Fibroblast of skin of right biceps (primary cell): ENCODE data around the gene CSRP2.

Experiments used
- DNase-seq: peaks from one replicate; pipeline ENCODE4 v3.0.0-alpha.2; 2013

CSRP2 gene

DNA sequence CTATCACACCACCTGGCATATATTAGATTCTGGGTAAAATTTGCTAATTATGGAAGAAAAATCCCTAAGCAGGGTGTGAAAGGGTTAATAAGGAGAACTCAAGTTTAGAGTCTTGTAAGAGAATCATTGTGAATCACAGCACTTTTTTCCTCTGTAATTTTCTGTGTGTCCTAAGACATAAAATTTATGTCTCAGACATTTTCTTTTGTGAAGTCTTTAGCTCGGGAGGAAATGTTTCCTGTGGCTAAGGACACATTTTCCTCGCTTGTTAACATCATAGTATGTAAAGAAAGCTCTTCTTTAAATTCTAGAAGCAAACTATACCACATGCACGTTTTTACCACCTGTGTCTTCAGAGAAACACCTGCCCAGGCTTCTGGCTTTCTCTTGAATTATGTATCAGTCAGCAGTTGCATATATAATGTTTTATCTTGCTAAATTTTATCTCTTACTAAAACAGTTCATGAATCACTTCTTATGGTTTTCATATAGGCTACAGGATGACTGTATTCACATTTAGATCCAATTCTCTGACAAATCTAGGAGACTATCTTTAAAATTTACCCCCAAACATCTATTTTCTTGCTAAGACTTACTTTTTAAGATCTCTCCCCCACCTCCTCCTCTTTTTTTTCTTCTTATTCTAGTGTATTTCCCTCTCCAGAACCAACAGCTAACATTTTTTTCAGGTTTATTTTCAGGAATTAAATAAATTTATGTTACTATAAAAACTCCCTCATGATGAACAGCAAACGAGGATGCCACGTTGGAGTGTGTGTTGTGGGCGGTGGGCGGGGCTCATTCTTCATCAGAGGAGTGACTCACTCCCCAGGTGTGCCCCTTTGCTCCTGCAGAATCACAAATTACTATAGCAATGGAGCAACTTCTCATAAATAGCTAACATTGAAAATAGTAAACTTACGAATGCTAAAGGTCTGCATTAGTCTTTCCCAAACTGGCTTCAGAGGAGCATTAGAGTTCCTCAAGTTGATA lies 11.6 kb upstream of the CSRP2 start:
- DNase-seq = no peak

DNA sequence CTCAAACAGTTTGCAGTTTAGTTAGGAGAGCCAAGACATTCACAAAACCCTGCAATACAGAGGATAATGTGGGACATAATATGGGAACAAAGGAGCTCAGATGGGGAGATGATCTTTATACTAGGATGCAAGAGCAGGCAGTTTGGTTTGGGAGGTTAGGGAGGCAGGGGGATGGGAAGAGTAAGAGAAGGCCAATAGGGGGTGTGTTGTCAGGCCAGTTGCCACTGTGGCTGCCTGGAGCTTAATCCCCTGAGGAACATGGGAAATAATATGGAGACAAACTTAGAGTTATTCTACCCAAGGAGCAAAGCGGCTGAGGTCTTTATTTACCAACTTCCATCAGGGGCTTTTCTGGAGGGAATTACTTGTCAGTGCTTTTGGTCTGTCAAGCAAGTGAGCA lies 10.0 kb upstream of the CSRP2 start:
- DNase-seq = no peak

DNA sequence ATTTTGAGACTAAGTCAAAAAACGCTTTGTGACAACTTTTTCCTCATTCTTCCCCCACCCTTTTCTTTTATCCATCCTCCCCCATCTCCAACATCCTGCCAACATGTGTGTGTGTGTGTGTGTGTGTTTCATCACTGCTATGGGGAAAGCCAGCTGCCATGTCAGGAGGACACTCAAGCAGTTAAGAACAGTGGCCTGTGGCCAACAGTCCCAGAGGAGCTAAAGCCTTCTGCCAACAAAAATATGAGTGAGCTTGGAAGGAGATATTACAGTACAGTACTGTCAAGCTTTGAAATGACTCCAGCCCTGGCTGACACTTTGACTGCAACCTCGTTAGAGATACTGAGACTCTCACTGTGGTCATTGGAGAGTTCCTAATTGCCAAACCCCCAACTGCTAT lies 5.0 kb upstream of the CSRP2 start:
- peak; percentile 79 for DNase-seq

DNA sequence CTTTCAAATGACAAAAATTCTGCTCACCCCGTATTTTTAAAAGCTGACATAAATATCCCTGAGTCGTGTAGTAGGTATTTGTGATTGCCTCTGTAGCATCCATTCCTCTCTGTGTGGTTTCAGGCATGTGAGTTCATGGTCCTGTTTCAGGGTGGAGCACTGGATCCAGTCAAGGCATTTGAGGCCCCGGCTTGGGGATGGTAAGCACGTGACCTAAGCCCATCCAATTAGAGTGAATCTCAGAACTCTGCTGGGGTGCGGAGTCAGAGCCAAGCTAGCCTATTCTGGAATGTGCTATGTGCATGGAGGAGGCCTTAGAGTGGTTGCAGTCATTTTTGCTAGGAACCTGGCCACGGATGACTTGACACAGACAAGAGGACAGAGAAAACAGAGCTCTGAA lies 4.3 kb upstream of the CSRP2 start:
- peak; percentile 95 for DNase-seq

DNA sequence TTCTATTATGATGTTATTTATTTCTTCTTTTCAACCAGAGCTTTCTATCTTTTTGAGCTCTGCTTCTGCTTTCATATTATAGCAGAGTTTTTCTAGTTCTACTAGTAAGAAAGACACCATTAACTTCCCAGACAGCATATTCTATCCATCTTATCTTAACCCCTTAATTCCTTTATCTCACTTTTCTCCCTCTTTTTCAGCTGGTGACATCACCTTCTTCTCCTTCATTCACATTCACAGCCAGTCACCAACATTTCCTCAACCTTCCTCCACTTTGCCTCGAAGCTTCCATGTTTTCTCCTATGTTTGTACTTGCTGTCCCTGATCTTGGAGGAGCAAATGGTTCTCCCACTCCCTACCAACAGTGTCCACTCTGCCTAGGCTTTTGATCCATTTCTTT lies 3.5 kb upstream of the CSRP2 start:
- peak; percentile 29 for DNase-seq

DNA sequence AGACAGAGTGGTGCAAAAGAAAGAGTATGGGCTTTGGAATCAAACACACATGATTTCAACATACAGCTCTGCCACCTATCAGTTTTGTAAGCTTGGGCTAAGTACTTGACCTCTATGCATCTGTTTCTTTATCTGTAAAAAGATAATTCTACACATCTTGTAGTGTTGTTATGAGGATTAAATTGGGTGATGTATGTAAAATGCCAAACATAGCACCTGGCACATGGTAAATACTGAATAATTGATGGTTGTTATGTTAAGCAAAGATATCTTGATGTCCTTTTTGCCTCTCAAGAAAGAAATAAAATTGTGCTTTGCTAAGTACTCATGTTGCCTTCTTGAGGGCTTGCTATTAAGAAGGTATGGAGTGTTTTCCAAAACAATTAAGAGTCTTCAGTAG lies 2.3 kb upstream of the CSRP2 start:
- DNase-seq = no peak

DNA sequence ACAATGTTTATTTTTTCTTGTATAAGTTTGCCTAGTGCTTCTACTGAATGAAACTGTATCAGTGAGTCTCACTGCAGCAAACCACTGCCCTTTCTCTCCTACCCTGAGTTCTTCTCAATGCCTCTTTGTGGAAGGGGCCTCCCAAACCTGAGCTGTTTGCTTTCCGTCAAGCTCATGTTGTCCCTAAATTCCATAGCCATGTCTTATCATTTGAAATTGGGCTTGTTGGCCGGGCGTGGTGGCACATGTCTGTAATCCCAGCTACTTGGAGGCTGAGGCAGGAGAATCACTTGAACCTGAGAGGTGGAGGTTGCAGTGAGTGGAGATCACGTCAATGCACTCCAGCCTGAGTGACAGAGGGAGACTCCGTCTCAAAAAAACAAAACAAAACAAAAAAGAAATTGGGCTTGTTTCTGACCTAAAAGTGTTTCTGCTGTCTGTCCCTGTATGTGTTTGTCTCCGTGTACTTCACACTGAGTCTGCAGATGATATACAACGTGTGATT lies 1.8 kb upstream of the CSRP2 start:
- no peak for DNase-seq

DNA sequence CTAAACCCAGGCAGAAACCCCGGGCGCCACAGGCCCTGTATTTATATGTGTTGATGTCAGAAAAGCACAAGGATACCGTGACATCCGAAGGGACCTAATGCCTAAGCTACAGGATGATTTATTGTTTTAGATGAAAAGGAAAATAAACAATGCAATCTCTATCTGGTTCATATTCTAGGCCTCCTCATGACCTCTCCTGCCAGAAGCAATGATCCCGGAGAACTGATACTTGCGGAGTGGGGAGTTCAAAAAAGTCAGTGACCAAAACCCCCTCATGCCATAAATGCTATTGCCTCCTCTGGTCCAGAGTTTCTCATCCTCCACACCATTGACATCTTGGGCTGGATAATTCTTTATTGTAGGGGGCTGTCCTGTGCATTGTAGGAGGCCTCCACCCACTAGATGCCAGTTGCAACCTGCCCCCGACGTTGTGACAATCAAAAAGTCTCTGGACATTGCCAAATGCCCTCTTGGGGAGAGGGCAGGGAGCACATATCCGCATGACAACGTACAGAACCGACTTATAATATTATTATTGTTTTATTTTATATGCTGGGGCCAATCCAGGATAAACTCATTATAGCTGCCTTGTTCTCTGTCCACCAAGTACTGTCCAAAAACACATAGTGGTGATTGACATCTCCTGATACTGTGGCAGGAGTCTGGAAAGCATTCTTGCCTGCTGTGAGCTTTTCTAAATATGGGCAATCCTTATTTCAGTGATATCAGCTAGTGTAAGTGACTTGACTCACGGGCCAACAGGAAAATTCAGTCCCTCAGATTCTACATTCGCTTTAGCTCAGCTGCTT lies 1.1 kb upstream of the CSRP2 start:
- peak; percentile 35 for DNase-seq

DNA sequence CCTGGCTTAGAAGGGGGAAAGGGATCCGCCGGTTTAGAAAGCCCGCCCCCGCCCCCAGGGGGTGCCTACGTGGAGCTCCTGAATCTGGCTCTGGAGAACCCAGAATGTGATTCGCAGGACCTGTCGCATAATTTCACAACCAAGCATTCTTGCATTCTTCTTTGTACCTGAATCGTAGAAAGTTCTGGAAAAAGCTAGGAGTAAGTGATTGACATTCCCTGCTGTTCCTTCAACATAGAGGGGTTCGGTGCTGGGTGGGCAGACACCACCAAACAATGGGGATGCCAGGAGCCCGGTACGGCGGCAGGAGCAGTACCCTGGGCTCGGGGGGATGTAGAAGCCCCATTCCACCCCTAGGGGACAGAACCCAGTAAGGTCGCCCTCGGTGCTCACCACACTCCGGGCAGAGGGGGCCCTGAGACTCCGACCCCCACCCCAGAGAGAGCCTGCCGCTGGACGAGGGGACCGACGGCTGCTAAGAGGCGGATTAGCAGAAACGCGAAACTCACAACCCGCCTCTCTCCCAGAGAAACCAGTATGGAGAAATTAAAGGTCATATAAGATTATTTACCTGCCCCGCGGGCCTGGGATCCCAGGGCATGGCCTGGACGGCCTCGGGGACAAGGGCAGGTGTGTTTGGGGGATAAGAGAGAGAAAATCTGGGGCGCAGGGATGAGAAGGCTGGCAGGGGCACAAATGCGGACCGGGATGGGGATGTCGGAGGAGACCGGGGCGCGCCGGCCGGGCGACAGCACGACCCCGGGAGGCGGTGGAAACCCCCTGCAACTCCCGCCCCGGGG lies 520 bp downstream of the CSRP2 start:
- peak; percentile 50 for DNase-seq

DNA sequence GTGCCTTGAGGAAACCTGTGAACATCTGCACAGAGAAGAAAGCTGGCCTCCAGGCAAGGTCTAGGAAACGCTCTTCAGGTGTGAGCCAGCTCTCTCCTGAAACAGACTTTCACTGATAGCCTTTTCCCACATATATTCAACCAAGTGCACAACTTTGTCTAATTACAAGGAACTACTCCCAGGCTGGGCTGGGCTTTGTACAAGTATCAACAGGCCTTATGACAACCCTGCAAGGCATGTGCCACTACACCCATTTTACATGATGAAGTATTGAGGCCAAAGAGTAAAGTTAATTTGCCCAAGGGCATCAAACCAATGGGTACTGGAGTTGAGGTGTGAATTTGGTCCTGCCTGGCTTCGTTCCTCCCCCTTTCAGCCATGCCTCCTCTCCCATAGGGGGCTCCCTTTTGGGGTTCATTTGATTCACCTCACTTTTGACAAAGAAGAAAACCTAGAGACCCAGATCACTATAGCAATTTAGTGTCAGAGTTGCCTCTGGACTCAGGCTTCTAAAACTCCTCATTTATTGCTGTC lies 2.1 kb downstream of the CSRP2 start:
- DNase-seq = no peak

DNA sequence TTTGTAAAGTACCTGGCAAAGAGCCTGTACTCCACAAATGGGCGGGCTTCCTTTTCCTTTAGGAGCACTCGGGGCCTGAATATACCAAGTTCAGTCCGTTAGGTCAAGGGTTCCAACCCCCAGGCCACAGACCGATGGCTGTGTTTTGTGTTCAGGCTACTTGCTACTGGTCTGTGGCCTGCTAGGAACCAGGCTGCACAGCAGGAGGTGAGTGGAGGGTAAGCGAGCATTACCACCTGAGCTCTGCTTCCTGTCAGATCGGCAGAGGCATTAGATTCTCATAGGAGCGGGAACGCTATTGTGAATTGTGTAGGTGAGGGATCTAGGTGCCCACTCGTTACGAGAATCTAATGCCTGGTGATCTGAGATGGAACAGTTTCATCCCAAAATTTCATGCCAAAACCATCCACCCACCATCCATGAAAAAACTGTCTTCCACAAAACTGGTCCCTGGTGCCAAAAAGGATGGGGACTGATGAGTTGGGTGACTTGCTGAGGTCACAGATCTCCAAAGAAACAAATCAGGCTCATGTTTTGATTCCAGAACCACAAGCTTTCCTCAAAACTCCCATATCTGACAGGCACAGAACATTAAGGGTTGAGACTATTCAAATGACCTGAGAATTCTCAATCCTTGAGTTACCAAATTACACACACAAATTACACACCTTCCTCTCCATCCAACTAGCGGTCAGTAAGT lies 4.2 kb downstream of the CSRP2 start:
- DNase-seq = no peak

DNA sequence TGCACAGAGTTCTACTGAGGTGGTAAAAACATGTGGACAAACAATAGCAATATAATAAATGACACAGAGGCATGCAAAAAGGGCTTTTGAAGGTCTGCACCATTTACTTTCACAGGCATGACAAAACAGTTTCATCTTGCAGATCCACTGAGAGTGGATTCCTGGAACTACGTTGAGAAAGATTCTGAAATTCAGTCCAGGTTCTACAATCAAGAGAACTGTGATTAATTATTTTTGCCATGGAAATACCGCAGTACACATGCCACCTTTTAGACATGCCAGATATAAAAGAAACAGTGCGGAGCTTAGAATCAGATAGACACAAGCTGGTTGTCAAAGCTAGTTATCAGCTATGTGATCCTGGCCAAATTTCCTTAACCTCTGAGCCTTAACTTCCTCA lies 4.8 kb downstream of the CSRP2 start:
- DNase-seq = no peak

DNA sequence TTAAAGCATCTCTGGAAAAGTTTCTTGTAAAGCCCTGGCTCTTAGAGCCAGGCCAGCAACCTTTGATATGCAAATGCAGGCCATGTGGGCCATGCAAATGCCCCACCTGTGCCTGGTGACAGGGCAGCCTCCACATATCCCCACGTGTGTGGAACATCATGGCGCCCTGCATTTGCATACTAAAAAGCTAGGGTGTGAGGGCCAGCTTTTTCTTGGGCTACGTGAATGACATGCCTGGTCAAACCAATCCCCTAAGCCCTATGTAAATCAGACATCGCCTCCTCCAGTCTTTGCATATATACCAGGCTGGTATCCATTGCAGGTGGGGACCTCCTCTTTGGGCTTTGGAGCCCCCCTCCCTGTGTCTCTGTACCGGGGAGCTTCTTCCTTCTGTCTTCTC lies 6.4 kb downstream of the CSRP2 start:
- no peak for DNase-seq

DNA sequence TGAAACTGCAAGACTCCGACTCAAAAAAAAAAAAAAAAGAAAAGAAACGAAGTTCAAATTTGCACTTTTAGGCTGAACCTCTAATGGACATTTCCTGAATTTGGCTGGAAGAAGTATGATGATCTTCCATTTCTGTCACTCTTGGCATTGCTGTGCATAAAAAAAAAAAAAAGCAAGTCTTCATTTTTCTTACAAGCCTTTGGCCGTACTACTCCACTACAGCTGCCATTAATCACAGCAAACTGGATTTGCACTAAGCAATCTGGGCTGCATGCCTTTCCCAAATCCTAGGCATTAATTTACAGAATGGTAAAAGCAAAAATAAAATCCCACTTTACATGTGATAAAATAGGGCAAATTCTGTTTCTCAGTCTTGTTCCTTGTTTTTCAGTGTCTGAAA lies 7.1 kb downstream of the CSRP2 start:
- DNase-seq = no peak

DNA sequence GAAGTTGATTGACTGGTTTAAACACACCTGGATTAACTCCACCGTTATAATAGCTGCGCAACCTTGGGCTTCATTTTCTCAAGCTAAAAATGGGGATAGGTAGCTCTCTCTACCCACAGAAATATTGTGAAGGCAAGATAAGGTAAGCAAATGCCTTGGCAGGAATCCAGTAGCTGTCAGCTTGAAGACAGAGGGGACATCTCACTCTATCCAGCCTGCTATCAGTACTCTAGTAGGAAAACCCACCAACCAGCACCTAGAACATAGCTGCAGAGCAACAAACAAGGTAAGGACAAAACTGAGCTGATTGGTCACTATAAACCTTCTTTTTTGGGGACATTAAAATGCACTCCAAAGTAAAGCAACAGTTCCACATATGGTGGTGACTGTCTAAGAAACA lies 7.7 kb downstream of the CSRP2 start:
- no peak for DNase-seq

DNA sequence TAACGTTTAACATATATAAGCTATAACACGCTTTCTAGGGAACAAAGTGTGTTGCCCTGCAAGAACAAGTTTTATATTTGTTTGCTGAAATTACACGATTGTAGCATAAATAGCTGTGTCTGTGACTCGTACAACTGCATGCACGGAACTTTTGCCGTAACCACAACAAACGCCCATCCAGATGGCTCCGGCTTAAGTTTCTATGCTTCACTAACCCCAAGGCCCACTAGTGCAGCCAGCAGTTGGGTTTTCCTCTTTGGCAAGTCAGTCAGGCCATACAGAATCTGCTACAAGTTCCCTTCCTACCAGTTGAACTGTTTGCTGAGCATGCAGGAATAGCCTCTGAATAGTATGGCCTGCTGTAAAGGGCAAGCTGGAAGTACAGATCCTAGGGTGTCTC lies 12.1 kb downstream of the CSRP2 start:
- peak; percentile 77 for DNase-seq

DNA sequence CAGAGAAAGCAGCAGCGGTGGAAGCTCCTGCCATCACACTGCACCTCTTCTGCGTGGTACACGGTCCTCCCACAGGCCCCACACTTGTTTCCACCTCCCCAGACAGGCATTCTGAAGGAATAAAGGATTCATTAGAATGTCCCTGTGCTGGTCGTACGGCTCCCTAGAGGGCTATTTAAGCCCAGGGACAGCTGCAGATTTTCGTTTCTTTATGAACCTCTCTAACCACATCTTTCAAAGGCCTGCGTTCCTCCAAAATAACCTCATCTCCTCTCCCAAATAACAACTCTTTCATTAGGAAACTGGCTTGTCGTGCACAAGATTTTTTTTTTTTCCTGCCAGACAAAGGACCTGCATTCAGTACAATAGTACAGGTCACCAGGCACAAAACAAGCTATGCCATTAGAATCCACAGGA lies 12.7 kb downstream of the CSRP2 start:
- DNase-seq = peak; percentile 58

DNA sequence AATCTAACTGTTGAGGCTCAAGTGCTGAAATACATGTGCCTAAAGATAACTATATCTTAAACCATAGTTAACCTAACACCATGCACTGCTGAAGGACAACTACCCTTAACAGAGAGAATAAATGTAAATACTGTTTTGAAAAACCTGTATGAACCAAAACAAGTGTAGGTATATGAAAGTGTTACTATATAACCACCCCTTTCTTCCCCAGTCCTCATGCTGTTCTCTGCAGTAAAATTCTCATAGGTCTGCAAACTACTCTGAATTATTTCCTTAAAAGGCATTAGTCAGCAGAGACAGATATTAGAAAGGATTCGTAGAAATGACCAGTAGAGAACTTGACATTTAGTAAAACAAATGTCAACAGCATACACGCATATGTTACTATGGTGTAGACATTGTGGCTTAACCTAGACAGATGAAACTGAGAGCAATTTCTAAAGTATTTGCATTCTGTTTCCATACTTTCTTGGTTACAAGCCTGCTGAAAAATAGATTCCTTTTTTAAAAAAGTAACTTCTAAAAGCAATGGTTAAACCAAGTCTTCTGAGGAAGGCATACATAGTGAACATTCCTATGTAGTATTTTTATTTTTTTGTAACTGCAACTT lies 13.9 kb downstream of the CSRP2 start:
- peak; percentile 67 for DNase-seq

DNA sequence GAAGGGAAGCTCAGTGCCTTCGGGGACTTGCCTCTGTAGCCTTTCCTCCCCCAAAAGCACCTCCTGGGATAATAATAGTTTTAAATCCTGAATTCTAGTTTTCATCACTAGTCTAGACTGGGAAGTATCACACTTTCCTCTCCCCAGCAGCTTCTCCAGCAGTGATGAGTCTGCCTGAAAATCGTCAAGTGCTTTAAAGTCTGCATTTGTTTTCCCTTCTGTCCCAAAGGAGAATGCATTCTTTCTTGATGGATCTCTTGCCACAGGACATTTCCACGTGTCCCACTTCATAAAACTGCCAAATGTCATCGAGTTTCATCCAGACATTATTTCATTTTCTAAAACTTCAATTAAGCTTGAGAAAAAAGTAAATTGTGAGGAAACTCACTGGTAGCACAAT lies 15.0 kb downstream of the CSRP2 start:
- peak; percentile 92 for DNase-seq

DNA sequence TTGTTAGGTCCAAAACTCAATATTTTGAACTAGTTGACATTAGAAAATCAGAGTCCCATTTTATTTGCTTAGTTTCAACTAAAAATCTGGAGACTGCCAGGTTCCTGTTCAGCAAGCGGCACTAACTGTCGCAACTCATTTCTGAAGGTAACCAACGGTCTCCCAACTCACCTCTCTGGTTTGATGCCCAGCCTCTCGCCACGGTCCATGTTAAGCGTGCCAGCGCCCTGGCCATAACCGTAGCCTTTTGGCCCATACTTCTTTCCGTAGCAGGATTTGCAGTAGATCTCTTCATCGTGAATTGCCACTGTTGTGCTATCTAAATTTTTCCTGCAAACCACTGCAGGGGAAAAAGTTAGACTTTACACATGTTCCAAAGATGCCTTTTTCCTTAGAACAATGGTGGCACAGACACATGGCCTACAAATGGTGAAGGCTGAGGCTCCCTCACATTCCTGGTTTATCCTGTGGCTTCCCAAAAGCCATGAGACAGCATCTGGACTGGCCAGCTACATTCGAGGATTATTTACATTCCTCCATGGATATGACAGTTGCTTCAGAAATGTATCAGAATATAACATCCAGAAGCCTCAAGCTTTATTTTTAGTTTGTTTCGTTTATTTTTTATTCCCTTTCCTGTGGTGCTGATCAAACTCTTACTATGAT lies 15.7 kb downstream of the CSRP2 start:
- peak; percentile 95 for DNase-seq

DNA sequence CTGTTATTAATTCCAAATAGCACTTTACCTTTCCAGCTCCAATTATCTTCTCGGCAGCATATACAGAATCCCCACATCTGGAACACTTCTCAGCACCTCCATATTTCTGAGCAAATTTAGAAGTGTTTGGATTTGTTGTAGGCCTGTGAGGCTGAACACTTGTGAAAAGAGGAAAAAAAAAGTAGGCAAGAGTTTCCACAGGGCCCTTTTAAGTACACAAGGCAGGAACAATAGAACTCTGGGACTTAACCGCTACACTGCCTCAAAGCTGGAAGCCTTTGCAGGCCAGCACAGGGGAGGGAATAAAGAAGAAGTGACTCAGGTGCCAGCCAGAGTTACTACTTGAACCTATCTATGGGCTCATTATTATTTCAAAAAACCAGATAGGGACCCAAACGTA lies 18.6 kb downstream of the CSRP2 start:
- DNase-seq = no peak
